ENCODE measurements around the gene SGCA. TPM values are rescaled to one million over a fixed set of nuclear protein-coding genes. Genes with fewer than 3 reads are reported as not detected.
A peak's percentile ranks its signal among the peaks of the same experiment; 100 is the strongest.

SGCA gene
- total and polyA plus RNA-seq, 9 of the 15 experiments (the other 6 are each of a cell fraction or from before 2014, with no cell fraction given): not detected

- TF ChIP-seq VEZF1 (CRISPR knock-in tag; IDR thresholded peaks at IDR 0.05) (no peak), NELFE (IDR thresholded peaks at IDR 0.05; ENCODE audit: insufficient read depth, insufficient read length) (no peak), FOXM1 (IDR thresholded peaks at IDR 0.05; ENCODE audit: low read depth) (no peak), FOXM1 (CRISPR knock-in tag; IDR thresholded peaks at IDR 0.05; ENCODE audit: low read depth) (no peak)
Measured at GRCh38 chr17:50220811-50221210, 55.0 kb downstream of the SGCA start (continued).

- in situ Hi-C loops (cut with MboI): no loop called here
- no peak overlapping the region; the same call in 1 of the 2 replicates for H2AFZ ChIP-seq (ENCODE audit: low read depth, low read length)
- peaks cover 2 to 18% of the 10 kb centered on the region in 2 experiments; a peak in 4 of 5 replicates for H3K27me3 ChIP-seq (ENCODE audit: control insufficient read depth in 2 of 2, insufficient read depth in 2 of 2, low read length in 2 of 2)
- CTCF ChIA-PET (ENCODE audit: low intra/inter-chr PET ratio): no interaction called here
- H3K4me2 ChIP-seq (ENCODE audit: insufficient read depth, low read length): no peak overlapping the region
- DNase-seq (ENCODE audit: extremely low read depth in 1 of 4, low spot score in 3 of 4) (no peak), ATAC-seq (no peak), FAIRE-seq (no peak)
- H3K4me1 ChIP-seq (replicated peaks in 1 of 2; ENCODE audit: control insufficient read depth in 2 of 2, insufficient read depth in 2 of 2, low read length in 2 of 2): peaks cover 0 to 7% of the 10 kb centered on the region in 2 experiments; a peak in 1 of 5 replicates
- no peaks in the 10 kb centered on the region for H3K79me2 ChIP-seq (ENCODE audit: control insufficient read depth, insufficient read depth, low read length)
- H3K9ac ChIP-seq (ENCODE audit: insufficient read depth in 1 of 2, low read depth in 2 of 2, low read length in 2 of 2): peak overlapping the region in 1 of 2 experiments; percentile 65; a peak in 1 of 4 replicates
- intact Hi-C loops (cut with micrococcal nuclease): no loop called here
- peaks cover 4% of the 10 kb centered on the region; the same call in 1 of the 2 replicates for H3K9me3 ChIP-seq (replicated peaks; ENCODE audit: control insufficient read depth, insufficient read depth, low read depth, low read length)
- TF ChIP-seq TRIM28 (IDR thresholded peaks at IDR 0.05) (no peak), SRSF1 (IDR thresholded peaks at IDR 0.05; ENCODE audit: low read depth, low read length) (no peak), ERF (CRISPR knock-in tag; IDR thresholded peaks at IDR 0.05) (no peak), JUN (IDR thresholded peaks at IDR 0.05; ENCODE audit: borderline replicate concordance, low read depth, low read length) (no peak), JUN (CRISPR knock-in tag; IDR thresholded peaks at IDR 0.05; ENCODE audit: borderline replicate concordance) (no peak)
- whole genome bisulfite sequencing (ENCODE audit: insufficient coverage, low coverage, missing lambda C conversion rate): 30% methylated on average over 6 of the region's 9 CpGs
- no peak overlapping the region for H3K27ac ChIP-seq (ENCODE audit: extremely low read depth, low read depth, low read length)
- POLR2A ChIA-PET: interaction anchor here (0.7 to 2.7 kb wide), 5 partner anchors 9 to 230 kb away, joined by 3 to 13 read pairs (median 4); no protein-coding TSS in a partner anchor
- no TSS peak for BruUV-seq (replicated peaks)
- H3K36me3 ChIP-seq (ENCODE audit: control insufficient read depth, insufficient read depth, low read length): no peaks in the 10 kb centered on the region
- H3K9me1 ChIP-seq (ENCODE audit: control insufficient read depth, insufficient read depth, low read length): no peaks in the 10 kb centered on the region
- no peak overlapping the region for H3K4me3 ChIP-seq
- no peaks in the 10 kb centered on the region for H4K20me1 ChIP-seq (replicated peaks; ENCODE audit: control insufficient read depth, insufficient read depth, low read length)
Measured at GRCh38 chr17:50221266-50221863, 55.6 kb downstream of the SGCA start.
